HepG2 (cell line): ENCODE measurements around the gene MEF2B. TPM values are rescaled to one million over a fixed set of nuclear protein-coding genes. Genes with fewer than 3 reads are reported as not detected.
A peak's percentile ranks its signal among the peaks of the same experiment; 100 is the strongest.

Experiments
- AGO2 ChIP-seq: fragments of 200-400 bp; formaldehyde crosslinking; optimal IDR thresholded peaks from 2 replicates; pipeline ENCODE3; 2017; ENCODE audit warnings: mild to moderate bottlenecking, low read depth, low read length, moderate library complexity
- BCL3 ChIP-seq: sonication (generic); formaldehyde crosslinking; IDR thresholded peaks from 2 replicates; pipeline ENCODE4 v1.5.1; 2020; ENCODE audit warnings: mild to moderate bottlenecking, missing genetic modification reagents, moderate library complexity
- DMAP1 ChIP-seq: IDR thresholded peaks from 2 replicates; pipeline ENCODE4 v1.6.1; 2016
- EEA1 ChIP-seq: sonication (generic); formaldehyde crosslinking; IDR thresholded peaks from 2 replicates; pipeline ENCODE4 v1.5.1; 2020; ENCODE audit warnings: mild to moderate bottlenecking, missing genetic modification reagents, borderline replicate concordance
- EED ChIP-seq: sonication (generic); formaldehyde crosslinking; IDR thresholded peaks from 2 replicates; pipeline ENCODE4 v1.5.0; 2020; ENCODE audit warnings: mild to moderate bottlenecking, missing genetic modification reagents
- ETS1 ChIP-seq: sonication (generic); formaldehyde crosslinking; IDR thresholded peaks from 2 replicates; pipeline ENCODE4 v1.4.0; 2020; ENCODE audit warnings: missing genetic modification reagents
- GTF3A ChIP-seq: sonication (generic); formaldehyde crosslinking; conservative IDR thresholded peaks from 2 replicates; pipeline ENCODE4 v1.4.0; 2020; ENCODE audit warnings: mild to moderate bottlenecking, missing genetic modification reagents
- HMGA1 ChIP-seq: sonication (generic); formaldehyde crosslinking; conservative IDR thresholded peaks from 2 replicates; pipeline ENCODE4 v1.4.0; 2020; ENCODE audit warnings: missing genetic modification reagents
- KLF12 ChIP-seq: sonication (generic); formaldehyde crosslinking; IDR thresholded peaks from 2 replicates; pipeline ENCODE4 v1.4.0; 2020; ENCODE audit warnings: missing genetic modification reagents, borderline replicate concordance
- LCORL ChIP-seq, 2 experiments: fragments of 450-650 bp in 1 of 2; sonication (generic) in 1 of 2; formaldehyde crosslinking in 1 of 2; IDR thresholded peaks; 2 replicates each; pipeline versions ENCODE4 v1.5.0 to v1.6.1; 2017 to 2020; ENCODE audit warnings: antibody characterized with exemption in 1 of 2, missing genetic modification reagents in 1 of 2
- MAZ ChIP-seq, 2 experiments: sonication (generic) in 1 of 2; formaldehyde crosslinking in 1 of 2; IDR thresholded peaks; 2 replicates each; pipeline versions ENCODE4 v1.5.0 to v1.6.1; 2012 to 2020; ENCODE audit warnings: low read depth in 2 of 2, mild to moderate bottlenecking in 2 of 2, borderline replicate concordance in 1 of 2, improper control_type of control experiment in 1 of 2, low read length in 1 of 2, missing genetic modification reagents in 1 of 2, moderate library complexity in 1 of 2
- MEIS1 ChIP-seq: sonication (generic); formaldehyde crosslinking; IDR thresholded peaks from 2 replicates; pipeline ENCODE4 v1.9.0; 2021; ENCODE audit warnings: mild to moderate bottlenecking, missing genetic modification reagents, moderate library complexity, borderline replicate concordance
- MXD3 ChIP-seq: IDR thresholded peaks from 2 replicates; pipeline ENCODE4 v1.6.1; 2016; ENCODE audit warnings: mild to moderate bottlenecking, missing biosample characterization, missing genetic modification reagents
- NFIC ChIP-seq: IDR thresholded peaks from 2 replicates; pipeline ENCODE4 v1.6.1; 2012; ENCODE audit warnings: mild to moderate bottlenecking, low read length, inconsistent platforms
- PATZ1 ChIP-seq: sonication (generic); formaldehyde crosslinking; IDR thresholded peaks from 2 replicates; pipeline ENCODE4 v1.4.0; 2020; ENCODE audit warnings: missing genetic modification reagents
- POLR2AphosphoS5 ChIP-seq: IDR thresholded peaks from 2 replicates; pipeline ENCODE4 v1.6.1; 2012; ENCODE audit warnings: low read depth, low read length
- RBM39 ChIP-seq: fragments of 200-400 bp; formaldehyde crosslinking; IDR thresholded peaks from one replicate; pipeline ENCODE4 v1.6.1; 2018; ENCODE audit warnings: antibody characterized with exemption, mild to moderate bottlenecking, low read depth, low read length; ENCODE audit not compliant: poor library complexity, severe bottlenecking
- YEATS4 ChIP-seq: sonication (generic); formaldehyde crosslinking; IDR thresholded peaks from 2 replicates; pipeline ENCODE4 v1.4.0; 2020; ENCODE audit warnings: missing genetic modification reagents, borderline replicate concordance
- ZNF572 ChIP-seq: sonication (generic); formaldehyde crosslinking; IDR thresholded peaks from 2 replicates; pipeline ENCODE4 v1.5.1; 2020; ENCODE audit warnings: mild to moderate bottlenecking, missing genetic modification reagents
- ZNF597 ChIP-seq: sonication (generic); formaldehyde crosslinking; IDR thresholded peaks from 2 replicates; pipeline ENCODE4 v1.5.0; 2020; ENCODE audit warnings: missing genetic modification reagents
- ZNF766 ChIP-seq: sonication (generic); formaldehyde crosslinking; IDR thresholded peaks from 2 replicates; pipeline ENCODE4 v1.5.0; 2020; ENCODE audit warnings: missing genetic modification reagents, borderline replicate concordance
- ZNF777 ChIP-seq: sonication (generic); formaldehyde crosslinking; IDR thresholded peaks from 2 replicates; pipeline ENCODE4 v1.4.0; 2020; ENCODE audit warnings: missing genetic modification reagents
- ZNF891 ChIP-seq: sonication (generic); formaldehyde crosslinking; IDR thresholded peaks from 2 replicates; pipeline ENCODE4 v1.5.0; 2020; ENCODE audit warnings: mild to moderate bottlenecking, missing genetic modification reagents
- ZSCAN31 ChIP-seq: sonication (generic); formaldehyde crosslinking; IDR thresholded peaks from 2 replicates; pipeline ENCODE4 v1.5.0; 2020; ENCODE audit warnings: low read depth, mild to moderate bottlenecking, missing genetic modification reagents
- polyA plus RNA-seq, 8 experiments: library from polyadenylated mRNA; depleted of rRNA in 3 of 8; stranded (reverse) in 7 of 8; unstranded in 1 of 8; fragments of >200 nt; fragmentation: Illumina TruSeq in 4 of 8; extraction: Trizol in 4 of 8; gene quantifications; 2 replicates each; pipeline versions ENCODE4 v1.2.1 to v1.2.3, GENCODE V29; 2011 to 2016; ENCODE audit warnings: low read depth in 4 of 8, missing spikeins in 1 of 8, mixed read lengths in 1 of 8; ENCODE audit not compliant: insufficient read depth in 1 of 8
- total RNA-seq, 5 experiments: library from RNA; depleted of rRNA; stranded (reverse); fragments of >200 nt; fragmentation: Illumina TruSeq; extraction: Trizol; gene quantifications; 2 replicates each; pipeline ENCODE4 v1.2.3, GENCODE V29; 2016; ENCODE audit warnings: low read depth in 1 of 5

MEF2B gene
- total and polyA plus RNA-seq, 2 of the 13 experiments (the other 11 are each of a cell fraction or from before 2014, with no cell fraction given) = 1.2 to 1.7 TPM

- TF ChIP-seq MXD3 (0 out of 2 replicates have a peak, but pooled peaks have one; percentile 22), BCL3 (CRISPR knock-in tag) (0 out of 2 replicates have a peak, but pooled peaks have one; percentile 31), EED (no peak), DMAP1 (CRISPR knock-in tag) (no peak), YEATS4 (CRISPR knock-in tag) (no peak), LCORL (IDR thresholded peaks at IDR 0.05) (no peak), LCORL (CRISPR knock-in tag; IDR thresholded peaks at IDR 0.05) (0 out of 2 replicates have a peak, but pooled peaks have one; percentile 13), GTF3A (CRISPR knock-in tag) (no peak), AGO2 (peak; percentile 43), ZNF766 (CRISPR knock-in tag) (0 out of 2 replicates have a peak, but pooled peaks have one; percentile 21), NFIC (no peak), ZSCAN31 (CRISPR knock-in tag) (0 out of 2 replicates have a peak, but pooled peaks have one; percentile 45), ZNF597 (CRISPR knock-in tag) (no peak), MAZ (IDR thresholded peaks at IDR 0.05; ENCODE audit: borderline replicate concordance, low read depth, low read length) (no peak), MAZ (CRISPR knock-in tag; IDR thresholded peaks at IDR 0.05; ENCODE audit: low read depth) (0 out of 2 replicates have a peak, but pooled peaks have one; percentile 4), ZNF572 (CRISPR knock-in tag) (no peak), PATZ1 (CRISPR knock-in tag) (no peak), HMGA1 (CRISPR knock-in tag) (no peak), ZNF891 (no peak), POLR2AphosphoS5 (no peak), RBM39 (peak; percentile 26), EEA1 (CRISPR knock-in tag) (no peak), ETS1 (CRISPR knock-in tag) (0 out of 2 replicates have a peak, but pooled peaks have one; percentile 8), KLF12 (CRISPR knock-in tag) (0 out of 2 replicates have a peak, but pooled peaks have one; percentile 10), MEIS1 (CRISPR knock-in tag) (0 out of 2 replicates have a peak, but pooled peaks have one; percentile 30), ZNF777 (CRISPR knock-in tag) (0 out of 2 replicates have a peak, but pooled peaks have one; percentile 3)
Measured at GRCh38 chr19:19137556-19138108, 32.4 kb downstream of the MEF2B start (continued).
